Sigmoid colon (tissue), 7 donors: ENCODE measurements around the gene COG4. TPM values are rescaled to one million over a fixed set of nuclear protein-coding genes. Genes with fewer than 3 reads are reported as not detected.

Experiments
- DNase-seq: peaks from one replicate; pipeline ENCODE4 v3.0.0-alpha.2; 2019
- H3K27ac ChIP-seq, 4 donors: fragments of 200-600 bp; sonication (generic); one replicate each; pipeline ENCODE4 v1.5.1; 2016 to 2019; ENCODE audit warnings: mild to moderate bottlenecking in 1 of 4
- H3K27me3 ChIP-seq, 3 donors: fragments of 200-600 bp; sonication (generic); one replicate each; pipeline ENCODE4 v1.5.1; 2019; ENCODE audit warnings: mild to moderate bottlenecking in 1 of 3
- H3K36me3 ChIP-seq, 4 donors: fragments of 200-600 bp; sonication (generic); one replicate each; pipeline ENCODE4 v1.5.1; 2016 to 2019
- H3K4me1 ChIP-seq, 4 donors: fragments of 200-600 bp; sonication (generic); one replicate each; pipeline ENCODE4 v1.5.1; 2017 to 2019
- H3K4me3 ChIP-seq, 4 donors: fragments of 200-600 bp; sonication (generic); one replicate each; pipeline ENCODE4 v1.5.1; 2017 to 2019; ENCODE audit warnings: mild to moderate bottlenecking in 2 of 4, moderate library complexity in 1 of 4
- H3K9me3 ChIP-seq, 4 donors: fragments of 200-600 bp in 3 of 4; sonication (generic) in 3 of 4; one replicate each; pipeline versions ENCODE4 v1.5.1 to v1.6.1; 2013 to 2019
- CTCF ChIP-seq, 4 experiments: fragments of 450-650 bp in 3 of 4; fragments of 200-600 bp in 1 of 4; IDR thresholded peaks; one replicate each; pipeline ENCODE4 v1.5.1; 2016 to 2019; ENCODE audit warnings: antibody characterized with exemption in 4 of 4, mild to moderate bottlenecking in 3 of 4, moderate library complexity in 2 of 4
- EP300 ChIP-seq, 4 donors: sonication (generic); formaldehyde crosslinking; IDR thresholded peaks; one replicate each; pipeline ENCODE4 v1.6.1; 2017; ENCODE audit warnings: antibody characterized with exemption in 4 of 4
- POLR2A ChIP-seq, 2 donors: fragments of 450-650 bp; IDR thresholded peaks; one replicate each; pipeline ENCODE4 v1.6.1; 2016; ENCODE audit warnings: antibody characterized with exemption in 2 of 2, mild to moderate bottlenecking in 2 of 2, moderate library complexity in 2 of 2
- POLR2AphosphoS5 ChIP-seq, 4 donors: sonication (generic); formaldehyde crosslinking; IDR thresholded peaks; one replicate each; pipeline ENCODE4 v1.6.1; 2017; ENCODE audit warnings: antibody characterized with exemption in 4 of 4
- WGBS, 2 donors: extraction: QIAGEN DNeasy Blood & Tissue Kit; methylation state at CpG; one replicate each; pipeline ENCODE4 v1.1.7; 2013; 5-methylcytosine and 5-hydroxymethylcytosine counted together
- intact Hi-C: fragments of 100-400 bp; cut with DNase I; formaldehyde crosslinking; loops from one replicate; pipeline ENCODE4 v1.15.1; 2023
- polyA plus RNA-seq, 3 donors: library from polyadenylated mRNA; stranded (reverse); fragments of 200-250 nt; gene quantifications; one replicate each; pipeline ENCODE4 v1.2.3, GENCODE V29; 2013
- total RNA-seq, 4 donors: library from RNA; depleted of rRNA; stranded (reverse); fragments of >200 nt; gene quantifications; one replicate each; pipeline ENCODE4 v1.1.0, GENCODE V29; 2016
- donor health status: healthy with polysubstance abuse.
- donor health status: Bipolar disorder and iron deficiency.
- donor health status: healthy.

Gene COG4
- total and polyA plus RNA-seq, 7 donors: 25.2 to 51.0 (median 32.7) TPM

- WGBS, 2 donors: 88 to 89% methylated on average over 6 of the region's 6 CpGs
- TF ChIP-seq POLR2AphosphoS5 (IDR thresholded peaks at IDR 0.05): no peak
- TF ChIP-seq EP300 (IDR thresholded peaks at IDR 0.05): no peak
- TF ChIP-seq CTCF (IDR thresholded peaks at IDR 0.05): no peak
- no peak for TF ChIP-seq POLR2A (IDR thresholded peaks at IDR 0.05)
- H3K9me3 ChIP-seq: no peaks in the 10 kb centered on the region
- peak overlapping the region in 2 of 4 donors; percentile 34 to 73 for H3K27ac ChIP-seq
- H3K4me3 ChIP-seq: no peak overlapping the region
- intact Hi-C loops: no loop called here
- no peaks in the 10 kb centered on the region for H3K36me3 ChIP-seq
- DNase-seq: no peak
- H3K27me3 ChIP-seq: no peaks in the 10 kb centered on the region
- peaks cover 0 to 79% (median 74%) of the 10 kb centered on the region in 4 donors for H3K4me1 ChIP-seq
These were observed 88.7 kb downstream of the COG4 start for GRCh38 chr16:70434484-70435260.

GRCh38 chr16:70433458-70434103 is 89.8 kb downstream of the COG4 start:
- DNase-seq: peak; percentile 84
- intact Hi-C loops: no loop called here
- Histone ChIP-seq H3K36me3 (no peaks in the 10 kb centered on the region), H3K4me1 (peaks cover 0 to 85% (median 81%) of the 10 kb centered on the region in 4 donors), H3K27ac (peak overlapping the region; percentile 34 to 73 (median 68)), H3K4me3 (no peak overlapping the region), H3K27me3 (no peaks in the 10 kb centered on the region), H3K9me3 (no peaks in the 10 kb centered on the region)
- TF ChIP-seq POLR2AphosphoS5 (IDR thresholded peaks at IDR 0.05): peak in 3 of 4 donors; percentile 41 to 60 (median 59)
- TF ChIP-seq POLR2A (IDR thresholded peaks at IDR 0.05): no peak
- TF ChIP-seq EP300 (IDR thresholded peaks at IDR 0.05): no peak
- WGBS, 2 donors: 61 to 62% methylated on average over 5 of the region's 5 CpGs

- TF ChIP-seq POLR2AphosphoS5 (IDR thresholded peaks at IDR 0.05) (no peak), EP300 (IDR thresholded peaks at IDR 0.05) (no peak), POLR2A (IDR thresholded peaks at IDR 0.05) (no peak), CTCF (IDR thresholded peaks at IDR 0.05) (no peak)
- no peak for DNase-seq
- intact Hi-C loops: no loop called here
- H3K27me3 ChIP-seq: no peaks in the 10 kb centered on the region
- WGBS, 2 donors: 47 to 74% methylated on average over 12 of the region's 12 CpGs
- no peaks in the 10 kb centered on the region for H3K9me3 ChIP-seq
- no peaks in the 10 kb centered on the region for H3K36me3 ChIP-seq
- H3K27ac ChIP-seq: peak overlapping the region; percentile 34 to 73 (median 68)
- peaks cover 0 to 87% (median 82%) of the 10 kb centered on the region in 4 donors for H3K4me1 ChIP-seq
- H3K4me3 ChIP-seq: no peak overlapping the region
These were observed 90.5 kb downstream of the COG4 start for GRCh38 chr16:70432723-70433457.

GRCh38 chr16:70432356-70432722 is 91.0 kb downstream of the COG4 start:
- Histone ChIP-seq H3K4me3 (no peak overlapping the region), H3K9me3 (no peaks in the 10 kb centered on the region), H3K27me3 (no peaks in the 10 kb centered on the region), H3K36me3 (no peaks in the 10 kb centered on the region), H3K4me1 (peaks cover 0 to 87% (median 81%) of the 10 kb centered on the region in 4 donors), H3K27ac (peak overlapping the region; percentile 34 to 73 (median 68))
- 50 to 64% methylated on average over 3 of the region's 3 CpGs for WGBS, 2 donors
- DNase-seq: no peak
- intact Hi-C loops: no loop called here
- TF ChIP-seq POLR2A (IDR thresholded peaks at IDR 0.05) (no peak), EP300 (IDR thresholded peaks at IDR 0.05) (no peak), POLR2AphosphoS5 (IDR thresholded peaks at IDR 0.05) (no peak)

GRCh38 chr16:70430667-70431536 is 92.5 kb downstream of the COG4 start:
- intact Hi-C loops: no loop called here
- H3K27ac ChIP-seq: peak overlapping the region; percentile 25 to 73 (median 50)
- H3K9me3 ChIP-seq: no peaks in the 10 kb centered on the region
- DNase-seq: no peak
- H3K4me1 ChIP-seq: peaks cover 0 to 78% (median 73%) of the 10 kb centered on the region in 4 donors
- H3K27me3 ChIP-seq: no peaks in the 10 kb centered on the region
- 41 to 60% methylated on average over 11 of the region's 11 CpGs for WGBS, 2 donors
- no peaks in the 10 kb centered on the region for H3K36me3 ChIP-seq
- no peak overlapping the region for H3K4me3 ChIP-seq
- TF ChIP-seq POLR2A (IDR thresholded peaks at IDR 0.05) (no peak), POLR2AphosphoS5 (IDR thresholded peaks at IDR 0.05) (no peak), EP300 (IDR thresholded peaks at IDR 0.05) (no peak), CTCF (IDR thresholded peaks at IDR 0.05) (no peak)
